Fibroblast of the aortic adventitia (primary cell): ENCODE measurements around the gene FHIT. TPM values are rescaled to one million over a fixed set of nuclear protein-coding genes. Genes with fewer than 3 reads are reported as not detected.
"Not testable (repeated sequence)": the region's sequence is repeated elsewhere in the genome, so short reads cannot be mapped to it uniquely, and the experiment has no call there.

Source experiments
- DNase-seq: peaks from one replicate; pipeline ENCODE4 v3.0.0-alpha.2; 2010; ENCODE audit warnings: low read depth
- H3K4me3 ChIP-seq: 2 replicates; pipeline ENCODE4 v1.5.1; 2011; ENCODE audit warnings: low read depth, mild to moderate bottlenecking, control low read depth, low read length, moderate library complexity
- total RNA-seq: library from RNA; depleted of rRNA; stranded (reverse); fragments of >200 nt; gene quantifications from 2 replicates; pipeline ENCODE4 v1.2.3, GENCODE V29; 2012; ENCODE audit warnings: low replicate concordance
- TF ChIP-seq, protein P1 (sequence below): IDR thresholded peaks from 2 replicates; pipeline ENCODE4 v1.5.1; 2011; ENCODE audit warnings: mild to moderate bottlenecking, low read length, control low read depth, inconsistent platforms; ENCODE audit not compliant: insufficient read depth

The FHIT gene
- total RNA-seq, 1 donor, result 1.5 TPM

DNA sequence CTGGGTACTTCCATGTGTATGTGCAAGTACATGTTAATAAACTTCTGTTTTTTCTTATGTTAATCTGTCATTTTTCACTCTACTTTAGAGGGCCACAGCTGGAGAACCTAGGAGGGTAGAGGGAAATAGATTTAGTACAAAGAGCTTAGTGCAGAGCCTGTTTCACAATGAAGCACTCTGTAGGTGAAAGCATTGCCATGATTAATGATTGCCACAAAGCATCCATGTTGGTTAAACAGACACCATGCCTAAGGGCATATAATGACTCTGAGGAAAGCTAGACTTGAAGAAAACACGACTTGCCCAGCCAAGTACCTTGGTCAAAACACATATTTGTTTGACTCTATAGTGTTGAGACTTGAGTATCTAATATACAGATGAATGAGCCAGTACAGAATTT, 338.4 kb downstream of the FHIT start:
- TF ChIP-seq, protein P1, sequence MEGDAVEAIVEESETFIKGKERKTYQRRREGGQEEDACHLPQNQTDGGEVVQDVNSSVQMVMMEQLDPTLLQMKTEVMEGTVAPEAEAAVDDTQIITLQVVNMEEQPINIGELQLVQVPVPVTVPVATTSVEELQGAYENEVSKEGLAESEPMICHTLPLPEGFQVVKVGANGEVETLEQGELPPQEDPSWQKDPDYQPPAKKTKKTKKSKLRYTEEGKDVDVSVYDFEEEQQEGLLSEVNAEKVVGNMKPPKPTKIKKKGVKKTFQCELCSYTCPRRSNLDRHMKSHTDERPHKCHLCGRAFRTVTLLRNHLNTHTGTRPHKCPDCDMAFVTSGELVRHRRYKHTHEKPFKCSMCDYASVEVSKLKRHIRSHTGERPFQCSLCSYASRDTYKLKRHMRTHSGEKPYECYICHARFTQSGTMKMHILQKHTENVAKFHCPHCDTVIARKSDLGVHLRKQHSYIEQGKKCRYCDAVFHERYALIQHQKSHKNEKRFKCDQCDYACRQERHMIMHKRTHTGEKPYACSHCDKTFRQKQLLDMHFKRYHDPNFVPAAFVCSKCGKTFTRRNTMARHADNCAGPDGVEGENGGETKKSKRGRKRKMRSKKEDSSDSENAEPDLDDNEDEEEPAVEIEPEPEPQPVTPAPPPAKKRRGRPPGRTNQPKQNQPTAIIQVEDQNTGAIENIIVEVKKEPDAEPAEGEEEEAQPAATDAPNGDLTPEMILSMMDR, result no peak
- DNase-seq, result no peak
- H3K4me3 ChIP-seq, result no peak overlapping the region

DNA sequence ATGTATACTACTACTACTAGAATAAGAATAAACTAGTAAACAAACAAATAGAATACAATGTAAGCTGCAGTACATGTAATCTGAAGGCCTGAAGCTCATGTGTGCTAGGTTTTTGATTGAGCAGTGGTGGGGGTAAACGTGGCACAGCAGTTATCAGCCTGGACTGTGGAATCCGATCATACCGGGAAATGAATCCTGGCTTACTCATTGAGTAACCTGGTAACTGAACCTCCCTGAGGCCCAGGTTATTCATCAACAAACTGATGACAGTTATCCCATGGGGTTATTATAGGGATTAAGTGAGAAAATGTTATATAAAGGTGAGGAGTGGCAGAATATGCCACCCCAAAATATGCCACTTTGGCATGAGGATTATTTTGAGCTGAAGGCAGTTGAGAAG, 339.1 kb downstream of the FHIT start:
- TF ChIP-seq, protein P1, result no peak
- H3K4me3 ChIP-seq, result no peak overlapping the region

DNA sequence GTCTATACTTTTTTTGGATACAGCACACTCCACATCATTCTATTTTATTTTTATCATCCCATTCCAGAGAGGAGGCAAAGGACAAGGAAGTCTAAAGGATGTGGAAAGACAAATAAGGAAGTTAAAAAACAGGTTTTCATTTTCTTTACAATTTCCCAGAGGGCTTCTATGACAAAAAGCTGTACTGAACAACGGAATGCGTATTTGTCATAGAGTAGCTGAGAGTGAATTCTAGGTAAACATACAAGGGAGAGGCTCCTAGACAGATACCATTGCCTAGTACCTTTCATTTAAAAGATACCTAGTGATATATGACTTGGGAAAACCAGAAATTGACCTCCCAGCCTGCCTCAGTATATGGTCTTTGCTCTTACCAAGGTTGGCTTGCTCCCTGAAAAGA, 341.7 kb downstream of the FHIT start:
- H3K4me3 ChIP-seq, result no peak overlapping the region
- TF ChIP-seq, protein P1, result no peak
- no peak for DNase-seq

More for the DNA sequence above, 339.1 kb downstream of the FHIT start:
- DNase-seq, result no peak

- DNase-seq, result no peak
- no peak overlapping the region for H3K4me3 ChIP-seq
- TF ChIP-seq, protein P1, result no peak
Measured at GRCh38 chr3:60906283-60906682, 345.0 kb downstream of the FHIT start.

- H3K4me3 ChIP-seq, result no peak overlapping the region
- TF ChIP-seq, protein P1, result no peak
- no peak for DNase-seq
Measured at GRCh38 chr3:60898321-60898720, 352.9 kb downstream of the FHIT start.

DNA sequence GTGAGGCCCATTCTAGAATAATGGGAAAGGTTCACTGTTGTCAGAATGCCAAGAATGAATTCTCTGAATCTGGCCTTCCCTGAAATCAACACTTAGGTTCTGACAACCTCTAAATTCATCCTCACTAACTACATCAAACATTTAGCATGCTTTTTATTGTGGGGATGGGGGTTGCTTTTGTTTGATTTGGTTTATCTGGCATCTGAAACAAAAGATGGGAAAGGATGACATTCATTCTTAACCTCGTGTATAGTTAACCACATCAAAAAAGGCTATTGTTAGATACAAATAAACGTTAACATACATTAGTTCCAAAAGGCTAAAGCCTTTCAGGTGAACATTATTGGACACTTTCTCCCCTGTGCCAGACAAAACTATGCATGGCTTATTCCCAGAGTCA, 357.3 kb downstream of the FHIT start:
- H3K4me3 ChIP-seq, result no peak overlapping the region
- TF ChIP-seq, protein P1, result no peak
- DNase-seq, result no peak

GRCh38 chr3:60890226-60890625, 361.0 kb downstream of the FHIT start:
- no peak for DNase-seq
- no peak overlapping the region for H3K4me3 ChIP-seq
- TF ChIP-seq, protein P1, result no peak

- DNase-seq, H3K4me3 ChIP-seq: not testable (repeated sequence)
Measured at GRCh38 chr3:60888952-60889351, 362.3 kb downstream of the FHIT start.
